Esophagus muscularis mucosa (tissue), 4 donors: ENCODE measurements around the gene SEMA5B. TPM values are rescaled to one million over a fixed set of nuclear protein-coding genes. Genes with fewer than 3 reads are reported as not detected.

Experiments used
- DNase-seq: peaks from one replicate; pipeline ENCODE4 v3.0.0-alpha.2; 2017; ENCODE audit errors: extremely low spot score
- H3K27ac ChIP-seq, 4 donors: fragments of 200-600 bp; sonication (generic); replicated peaks in 1 of 4; 1 replicate in 3 of 4; 2 replicates in 1 of 4; pipeline ENCODE4 v1.5.1; 2016 to 2019; ENCODE audit warnings: mild to moderate bottlenecking in 1 of 4
- H3K27me3 ChIP-seq, 4 donors: fragments of 200-600 bp; sonication (generic); one replicate each; pipeline versions ENCODE4 v1.5.1 to v1.6.0; 2016 to 2019
- H3K36me3 ChIP-seq, 4 donors: fragments of 200-600 bp; sonication (generic); one replicate each; pipeline ENCODE4 v1.5.1; 2016 to 2019
- H3K4me1 ChIP-seq, 4 donors: fragments of 200-600 bp; sonication (generic); one replicate each; pipeline ENCODE4 v1.5.1; 2016 to 2019
- H3K4me3 ChIP-seq, 4 donors: fragments of 200-600 bp; sonication (generic); 1 replicate in 2 of 4; 2 replicates in 2 of 4; pipeline ENCODE4 v1.5.1; 2016 to 2019; ENCODE audit warnings: mild to moderate bottlenecking in 4 of 4, moderate library complexity in 1 of 4
- H3K9me3 ChIP-seq, 4 donors: fragments of 200-600 bp; sonication (generic); 1 replicate in 3 of 4; 2 replicates in 1 of 4; pipeline ENCODE4 v1.5.1; 2016 to 2019
- CTCF ChIP-seq, 3 experiments: fragments of 200-600 bp in 2 of 3; fragments of 450-650 bp in 1 of 3; sonication (generic) in 2 of 3; IDR thresholded peaks; one replicate each; pipeline ENCODE4 v1.5.1; 2017 to 2019; ENCODE audit warnings: antibody characterized with exemption in 3 of 3, mild to moderate bottlenecking in 2 of 3, moderate library complexity in 1 of 3
- EP300 ChIP-seq: sonication (generic); formaldehyde crosslinking; IDR thresholded peaks from one replicate; pipeline ENCODE4 v1.6.1; 2017; ENCODE audit warnings: antibody characterized with exemption
- POLR2A ChIP-seq: fragments of 450-650 bp; IDR thresholded peaks from one replicate; pipeline ENCODE4 v1.6.1; 2017; ENCODE audit warnings: antibody characterized with exemption, moderate library complexity, mild to moderate bottlenecking, low read depth
- POLR2AphosphoS5 ChIP-seq, 2 donors: sonication (generic); formaldehyde crosslinking; IDR thresholded peaks; one replicate each; pipeline ENCODE4 v1.6.1; 2017; ENCODE audit warnings: antibody characterized with exemption in 2 of 2
- WGBS: methylation state at CpG from one replicate; pipeline ENCODE4 v1.1.5; 2018; 5-methylcytosine and 5-hydroxymethylcytosine counted together
- intact Hi-C: fragments of 100-400 bp; cut with DNase I; formaldehyde crosslinking; loops from one replicate; pipeline ENCODE4 v1.15.1; 2023
- total RNA-seq, 4 donors: library from RNA; depleted of rRNA; stranded (reverse); fragments of >200 nt; gene quantifications; one replicate each; pipeline versions ENCODE4 v1.1.0 to v1.2.1, GENCODE V29; 2016

SEMA5B gene
- total RNA-seq, 4 donors from 2014 or later: under 0.01 to 1.6 (median 0.34) TPM

- Histone ChIP-seq H3K27me3 (peaks cover 0 to 1% (median 0%) of the 10 kb centered on the region in 4 donors), H3K9me3 (no peaks in the 10 kb centered on the region), H3K27ac (no peak overlapping the region), H3K4me3 (no peak overlapping the region), H3K4me1 (no peaks in the 10 kb centered on the region), H3K36me3 (no peaks in the 10 kb centered on the region)
- intact Hi-C loops: no loop called here
- TF ChIP-seq POLR2A (no peak), EP300 (no peak), POLR2AphosphoS5 (IDR thresholded peaks at IDR 0.05) (no peak), CTCF (IDR thresholded peaks at IDR 0.05) (no peak)
- WGBS: 81% methylated on average over 3 of the region's 3 CpGs
- no peak for DNase-seq
Measured at GRCh38 chr3:123020709-123021108, 6.9 kb downstream of the SEMA5B start.

DNA sequence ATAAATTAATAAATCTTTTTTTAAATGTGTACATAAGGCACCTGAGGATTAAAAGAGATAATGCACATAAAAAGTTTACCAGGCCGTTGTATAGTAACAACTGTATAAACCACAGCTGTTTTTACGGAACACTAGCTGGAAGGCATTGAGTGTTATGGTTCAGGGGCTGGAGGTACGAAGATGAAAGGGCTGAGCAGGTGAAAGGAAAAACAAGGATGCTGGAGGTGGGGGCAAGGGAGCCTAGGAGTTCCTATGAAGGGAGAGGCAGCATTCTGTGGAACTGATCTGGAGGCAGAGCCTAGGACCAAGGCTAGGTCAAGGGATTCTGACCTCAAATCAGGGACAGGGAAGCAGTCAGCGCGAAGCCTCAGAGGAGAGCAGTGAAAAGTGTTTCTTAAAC is 8.0 kb downstream of the SEMA5B start:
- 96% methylated on average over 5 of the region's 5 CpGs for WGBS
- no peak overlapping the region for H3K4me3 ChIP-seq
- H3K9me3 ChIP-seq: no peaks in the 10 kb centered on the region
- H3K27ac ChIP-seq: no peak overlapping the region
- TF ChIP-seq EP300: no peak
- no peak for TF ChIP-seq CTCF (IDR thresholded peaks at IDR 0.05)
- TF ChIP-seq POLR2AphosphoS5 (IDR thresholded peaks at IDR 0.05): no peak
- no peak for TF ChIP-seq POLR2A
- no peak for DNase-seq
- H3K27me3 ChIP-seq: no peaks in the 10 kb centered on the region
- H3K4me1 ChIP-seq: no peaks in the 10 kb centered on the region
- intact Hi-C loops: no loop called here
- no peaks in the 10 kb centered on the region for H3K36me3 ChIP-seq

DNA sequence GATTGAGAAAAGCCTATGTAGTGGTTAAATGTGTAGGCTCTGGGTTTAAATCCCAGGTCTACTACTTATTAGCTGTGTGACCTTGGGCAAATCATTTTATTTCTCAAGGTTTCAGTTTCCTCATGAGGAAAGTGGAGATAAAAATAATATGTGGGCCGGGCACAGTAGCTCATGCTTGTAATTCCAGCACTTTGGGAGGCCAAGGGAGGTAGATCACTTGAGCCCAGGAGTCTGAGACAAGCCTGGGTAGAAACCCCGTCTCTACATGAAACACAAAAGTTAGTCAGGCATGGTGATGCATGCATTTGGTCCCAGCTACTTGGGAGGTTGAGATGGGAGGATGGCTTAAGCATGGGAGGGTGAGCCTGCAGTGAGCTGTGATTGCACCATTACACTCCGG is 8.4 kb downstream of the SEMA5B start:
- no peaks in the 10 kb centered on the region for H3K36me3 ChIP-seq
- H3K27ac ChIP-seq: no peak overlapping the region
- H3K4me3 ChIP-seq: no peak overlapping the region
- WGBS: 87% methylated on average over 3 of the region's 3 CpGs
- H3K27me3 ChIP-seq: no peaks in the 10 kb centered on the region
- intact Hi-C loops: no loop called here
- TF ChIP-seq EP300 (no peak), POLR2AphosphoS5 (IDR thresholded peaks at IDR 0.05) (no peak), POLR2A (no peak), CTCF (IDR thresholded peaks at IDR 0.05) (no peak)
- DNase-seq: no peak
- H3K9me3 ChIP-seq: no peaks in the 10 kb centered on the region
- no peaks in the 10 kb centered on the region for H3K4me1 ChIP-seq

DNA sequence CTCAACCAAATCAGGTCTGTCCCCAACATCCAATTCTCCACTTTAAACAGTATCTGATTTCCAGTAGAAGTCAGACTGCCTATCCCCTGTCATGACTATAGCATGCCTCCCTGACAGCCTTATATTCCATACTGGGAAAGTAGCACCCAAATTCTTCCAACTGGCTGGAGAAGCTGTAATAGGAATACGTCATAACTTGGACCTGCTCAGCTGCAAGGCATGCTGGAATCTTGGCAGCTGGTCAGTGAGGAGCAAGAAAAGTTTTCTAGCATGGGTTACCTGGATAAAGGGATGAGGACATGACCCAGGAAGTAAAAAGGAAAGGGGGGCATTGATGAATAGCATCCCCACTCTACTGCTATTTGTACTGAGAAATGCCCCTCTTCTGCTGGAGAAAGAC is 8.9 kb downstream of the SEMA5B start:
- Histone ChIP-seq H3K27ac (no peak overlapping the region), H3K4me3 (no peak overlapping the region), H3K27me3 (no peaks in the 10 kb centered on the region), H3K4me1 (no peaks in the 10 kb centered on the region), H3K9me3 (no peaks in the 10 kb centered on the region), H3K36me3 (no peaks in the 10 kb centered on the region)
- TF ChIP-seq EP300 (no peak), CTCF (IDR thresholded peaks at IDR 0.05) (no peak), POLR2A (no peak), POLR2AphosphoS5 (IDR thresholded peaks at IDR 0.05) (no peak)
- no peak for DNase-seq
- intact Hi-C loops: no loop called here
- 27% methylated on average over 1 of the region's 1 CpG for WGBS

DNA sequence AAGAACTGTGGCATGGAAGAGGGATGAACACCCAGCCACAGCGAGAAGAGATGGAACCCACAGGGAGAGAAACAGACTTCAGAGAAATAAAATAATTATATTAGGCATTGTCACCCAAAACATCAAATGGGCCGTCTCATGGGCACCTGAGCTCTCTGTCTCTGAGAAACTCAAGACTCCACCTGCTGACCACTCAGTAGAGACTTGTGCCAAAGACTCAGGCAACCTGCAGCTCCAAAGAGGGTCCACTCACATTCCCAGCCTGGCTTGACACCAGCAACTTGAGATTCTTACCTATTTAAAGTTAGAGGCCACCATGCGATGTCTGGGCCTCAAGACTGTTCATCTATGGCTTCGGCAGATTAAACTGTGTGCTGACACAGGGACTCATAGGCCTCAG is 12.0 kb downstream of the SEMA5B start:
- no peak overlapping the region for H3K4me3 ChIP-seq
- H3K4me1 ChIP-seq: no peaks in the 10 kb centered on the region
- H3K36me3 ChIP-seq: no peaks in the 10 kb centered on the region
- no peaks in the 10 kb centered on the region for H3K9me3 ChIP-seq
- H3K27ac ChIP-seq: no peak overlapping the region
- intact Hi-C loops: no loop called here
- H3K27me3 ChIP-seq: no peaks in the 10 kb centered on the region
- TF ChIP-seq EP300 (no peak), POLR2A (no peak), POLR2AphosphoS5 (IDR thresholded peaks at IDR 0.05) (no peak), CTCF (IDR thresholded peaks at IDR 0.05) (no peak)
- 94% methylated on average over 3 of the region's 4 CpGs for WGBS
- no peak for DNase-seq
